MM.1S (cell line): ENCODE measurements around the gene USP10.

Source experiments
- CTCF ChIP-seq: fragments of 300-600 bp; sonication (generic); IDR thresholded peaks from 2 replicates; pipeline ENCODE4 v1.5.1; 2016; ENCODE audit warnings: antibody characterized with exemption, low read length, mixed read lengths
- EZH2 ChIP-seq: fragments of 300-600 bp; sonication (generic); optimal IDR thresholded peaks from 2 replicates; pipeline ENCODE3; 2017; ENCODE audit warnings: low read depth, mild to moderate bottlenecking, antibody characterized with exemption, low read length, mixed read lengths
- EZH2phosphoT487 ChIP-seq: fragments of 300-600 bp; sonication (generic); IDR thresholded peaks from 2 replicates; pipeline ENCODE4 v1.6.1; 2018; ENCODE audit warnings: antibody characterized with exemption, low read length

DNA sequence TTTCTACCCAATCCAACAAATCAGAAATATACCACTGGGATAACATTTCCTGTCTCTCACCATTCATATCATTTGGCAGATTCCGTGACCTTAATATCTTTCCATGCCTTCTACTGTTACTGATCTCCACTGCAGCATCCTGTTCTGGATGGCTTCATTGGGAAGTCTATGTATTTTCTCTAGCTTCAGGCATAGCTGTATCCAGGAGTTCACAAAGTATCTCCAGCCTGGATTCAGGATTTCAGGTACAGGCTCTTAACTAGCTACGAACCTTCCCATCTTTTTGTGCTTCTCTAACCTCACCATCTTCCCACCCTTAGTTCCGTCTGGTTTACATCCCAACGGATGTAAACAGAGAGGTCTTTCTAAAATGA is 15.2 kb upstream of the USP10 start:
- TF ChIP-seq EZH2 (no peak), CTCF (no peak), EZH2phosphoT487 (no peak)
